OCI-LY3 (cell line): ENCODE measurements around the gene EXOSC7.

Experiments
- EZH2phosphoT487 ChIP-seq: fragments of 200-600 bp; shearing (Covaris generic); IDR thresholded peaks from 2 replicates; pipeline ENCODE4 v1.6.1; 2018; ENCODE audit warnings: antibody characterized with exemption, mixed run types, low read depth
- TF ChIP-seq, protein P1 (sequence below): fragments of 200-600, 300-600 bp; sonication (generic); IDR thresholded peaks from 2 replicates; pipeline ENCODE4 v1.5.1; 2014; ENCODE audit warnings: antibody characterized with exemption, low read length, low read depth

DNA sequence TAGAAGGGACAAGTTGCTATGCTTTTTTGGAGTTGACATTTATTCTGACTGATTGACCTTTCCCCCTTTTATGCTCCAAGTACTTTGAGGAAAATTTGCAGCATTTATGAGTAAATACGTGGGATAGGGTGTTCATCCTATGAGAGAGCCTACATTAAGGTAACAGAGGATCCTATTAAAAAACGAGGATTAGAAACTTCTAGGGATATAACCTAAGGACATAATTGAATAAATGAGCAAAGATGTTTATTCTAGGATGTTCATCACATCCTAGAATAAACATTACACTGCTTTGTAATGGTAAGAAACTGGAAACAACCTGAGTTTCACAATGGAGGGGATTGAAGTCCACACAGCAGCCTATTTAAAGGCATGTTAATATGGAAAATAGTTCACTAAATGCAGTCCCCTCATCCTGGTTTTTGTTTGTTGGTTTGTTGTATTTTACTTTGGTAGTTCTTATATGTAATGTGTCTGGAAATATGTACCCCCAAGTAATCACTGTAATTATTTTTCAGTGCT lies 26.2 kb downstream of the EXOSC7 start:
- TF ChIP-seq, protein P1, sequence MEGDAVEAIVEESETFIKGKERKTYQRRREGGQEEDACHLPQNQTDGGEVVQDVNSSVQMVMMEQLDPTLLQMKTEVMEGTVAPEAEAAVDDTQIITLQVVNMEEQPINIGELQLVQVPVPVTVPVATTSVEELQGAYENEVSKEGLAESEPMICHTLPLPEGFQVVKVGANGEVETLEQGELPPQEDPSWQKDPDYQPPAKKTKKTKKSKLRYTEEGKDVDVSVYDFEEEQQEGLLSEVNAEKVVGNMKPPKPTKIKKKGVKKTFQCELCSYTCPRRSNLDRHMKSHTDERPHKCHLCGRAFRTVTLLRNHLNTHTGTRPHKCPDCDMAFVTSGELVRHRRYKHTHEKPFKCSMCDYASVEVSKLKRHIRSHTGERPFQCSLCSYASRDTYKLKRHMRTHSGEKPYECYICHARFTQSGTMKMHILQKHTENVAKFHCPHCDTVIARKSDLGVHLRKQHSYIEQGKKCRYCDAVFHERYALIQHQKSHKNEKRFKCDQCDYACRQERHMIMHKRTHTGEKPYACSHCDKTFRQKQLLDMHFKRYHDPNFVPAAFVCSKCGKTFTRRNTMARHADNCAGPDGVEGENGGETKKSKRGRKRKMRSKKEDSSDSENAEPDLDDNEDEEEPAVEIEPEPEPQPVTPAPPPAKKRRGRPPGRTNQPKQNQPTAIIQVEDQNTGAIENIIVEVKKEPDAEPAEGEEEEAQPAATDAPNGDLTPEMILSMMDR = no peak
- no peak for TF ChIP-seq EZH2phosphoT487
